ENCODE measurements around the gene FAM163A.

Gene FAM163A

GRCh38 chr1:179743679-179744400 lies 749 bp downstream of the FAM163A start:
- Mint-ChIP-seq H3K27ac (no peak overlapping the region), H3K4me1 (peaks cover 8% of the 10 kb centered on the region), H3K36me3 (no peaks in the 10 kb centered on the region), H3K4me3 (no peak overlapping the region), H3K9me3 (no peaks in the 10 kb centered on the region)
- DNase-seq (ENCODE audit: low spot score in 2 of 2) (no peak), ATAC-seq (peak; percentile 5)

GRCh38 chr1:179744401-179745130 lies 1.5 kb downstream of the FAM163A start:
- H3K4me1 Mint-ChIP-seq, result peaks cover 8% of the 10 kb centered on the region
- H3K4me3 Mint-ChIP-seq, result no peak overlapping the region
- no peaks in the 10 kb centered on the region for H3K9me3 Mint-ChIP-seq
- no peak overlapping the region for H3K27ac Mint-ChIP-seq
- no peaks in the 10 kb centered on the region for H3K36me3 Mint-ChIP-seq
- ATAC-seq, result no peak
- DNase-seq (ENCODE audit: low spot score in 2 of 2), result no peak

GRCh38 chr1:179745131-179745611 lies 2.1 kb downstream of the FAM163A start:
- no peak overlapping the region for H3K4me3 Mint-ChIP-seq
- no peak overlapping the region for H3K27ac Mint-ChIP-seq
- H3K36me3 Mint-ChIP-seq, result no peaks in the 10 kb centered on the region
- DNase-seq (ENCODE audit: low spot score in 2 of 2) (no peak), ATAC-seq (no peak)
- peaks cover 8% of the 10 kb centered on the region for H3K4me1 Mint-ChIP-seq
- no peaks in the 10 kb centered on the region for H3K9me3 Mint-ChIP-seq

- Mint-ChIP-seq H3K4me3 (no peak overlapping the region), H3K36me3 (no peaks in the 10 kb centered on the region), H3K9me3 (no peaks in the 10 kb centered on the region), H3K4me1 (peaks cover 8% of the 10 kb centered on the region), H3K27ac (no peak overlapping the region)
- ATAC-seq (no peak), DNase-seq (ENCODE audit: low spot score in 2 of 2) (no peak)
These were observed 2.7 kb downstream of the FAM163A start for GRCh38 chr1:179745743-179746142.

- H3K36me3 Mint-ChIP-seq, result no peaks in the 10 kb centered on the region
- H3K4me3 Mint-ChIP-seq, result no peak overlapping the region
- peaks cover 3% of the 10 kb centered on the region for H3K4me1 Mint-ChIP-seq
- no peak for ATAC-seq
- peaks cover 6% of the 10 kb centered on the region for H3K9me3 Mint-ChIP-seq
- DNase-seq (ENCODE audit: low spot score in 2 of 2), result no peak
- no peak overlapping the region for H3K27ac Mint-ChIP-seq
These were observed 4.5 kb downstream of the FAM163A start for GRCh38 chr1:179747611-179748010.

- ATAC-seq, result no peak
- H3K9me3 Mint-ChIP-seq, result peaks cover 6% of the 10 kb centered on the region
These were observed 5.7 kb downstream of the FAM163A start for GRCh38 chr1:179748772-179749171.

GRCh38 chr1:179750630-179751029 lies 7.5 kb downstream of the FAM163A start:
- ATAC-seq (no peak), DNase-seq (ENCODE audit: low spot score in 2 of 2) (no peak)
- Mint-ChIP-seq H3K9me3 (peaks cover 6% of the 10 kb centered on the region), H3K4me3 (no peak overlapping the region), H3K36me3 (no peaks in the 10 kb centered on the region), H3K27ac (no peak overlapping the region), H3K4me1 (no peaks in the 10 kb centered on the region)

More at GRCh38 chr1:179748772-179749171, 5.7 kb downstream of the FAM163A start:
- H3K36me3 Mint-ChIP-seq, result no peaks in the 10 kb centered on the region
- H3K27ac Mint-ChIP-seq, result no peak overlapping the region
- DNase-seq (ENCODE audit: low spot score in 2 of 2), result no peak
- H3K4me1 Mint-ChIP-seq, result no peaks in the 10 kb centered on the region
- no peak overlapping the region for H3K4me3 Mint-ChIP-seq

- H3K4me1 Mint-ChIP-seq, result no peaks in the 10 kb centered on the region
- H3K27ac Mint-ChIP-seq, result no peak overlapping the region
- H3K36me3 Mint-ChIP-seq, result no peaks in the 10 kb centered on the region
These were observed 10.0 kb downstream of the FAM163A start for GRCh38 chr1:179753061-179753460.

GRCh38 chr1:179754041-179754624 lies 11.0 kb downstream of the FAM163A start:
- Mint-ChIP-seq H3K4me1 (no peaks in the 10 kb centered on the region), H3K9me3 (peaks cover 6% of the 10 kb centered on the region), H3K36me3 (no peaks in the 10 kb centered on the region), H3K27ac (no peak overlapping the region), H3K4me3 (no peak overlapping the region)
- DNase-seq (ENCODE audit: low spot score in 2 of 2) (no peak), ATAC-seq (no peak)

More at GRCh38 chr1:179753061-179753460, 10.0 kb downstream of the FAM163A start:
- H3K4me3 Mint-ChIP-seq, result no peak overlapping the region
- DNase-seq (ENCODE audit: low spot score in 2 of 2) (no peak), ATAC-seq (no peak)
- H3K9me3 Mint-ChIP-seq, result peaks cover 6% of the 10 kb centered on the region

- DNase-seq (ENCODE audit: low spot score in 2 of 2) (no peak), ATAC-seq (no peak)
- H3K27ac Mint-ChIP-seq, result no peak overlapping the region
- no peak overlapping the region for H3K4me3 Mint-ChIP-seq
- H3K9me3 Mint-ChIP-seq, result no peaks in the 10 kb centered on the region
- H3K4me1 Mint-ChIP-seq, result no peaks in the 10 kb centered on the region
- H3K36me3 Mint-ChIP-seq, result no peaks in the 10 kb centered on the region
These were observed 14.8 kb downstream of the FAM163A start for GRCh38 chr1:179757933-179758332.

- no peak overlapping the region for H3K4me3 Mint-ChIP-seq
- H3K4me1 Mint-ChIP-seq, result no peaks in the 10 kb centered on the region
- DNase-seq (ENCODE audit: low spot score in 2 of 2), result no peak
- H3K27ac Mint-ChIP-seq, result no peak overlapping the region
- ATAC-seq, result no peak
- no peaks in the 10 kb centered on the region for H3K36me3 Mint-ChIP-seq
- H3K9me3 Mint-ChIP-seq, result no peaks in the 10 kb centered on the region
These were observed 17.4 kb downstream of the FAM163A start for GRCh38 chr1:179760521-179760920.

- no peak overlapping the region for H3K4me3 Mint-ChIP-seq
- no peak for DNase-seq (ENCODE audit: low spot score in 2 of 2)
- no peak for ATAC-seq
- H3K36me3 Mint-ChIP-seq, result no peaks in the 10 kb centered on the region
- H3K9me3 Mint-ChIP-seq, result no peaks in the 10 kb centered on the region
- H3K4me1 Mint-ChIP-seq, result no peaks in the 10 kb centered on the region
- no peak overlapping the region for H3K27ac Mint-ChIP-seq
These were observed 18.2 kb downstream of the FAM163A start for GRCh38 chr1:179761296-179761695.

- ATAC-seq, result no peak
- Mint-ChIP-seq H3K27ac (no peak overlapping the region), H3K9me3 (no peaks in the 10 kb centered on the region), H3K36me3 (no peaks in the 10 kb centered on the region), H3K4me1 (no peaks in the 10 kb centered on the region), H3K4me3 (no peak overlapping the region)
- no peak for DNase-seq (ENCODE audit: low spot score in 2 of 2)
These were observed 19.0 kb downstream of the FAM163A start for GRCh38 chr1:179761846-179762640.

- Mint-ChIP-seq H3K9me3 (no peaks in the 10 kb centered on the region), H3K27ac (no peak overlapping the region), H3K4me3 (no peak overlapping the region), H3K4me1 (no peaks in the 10 kb centered on the region), H3K36me3 (no peaks in the 10 kb centered on the region)
- no peak for ATAC-seq
- DNase-seq (ENCODE audit: low spot score in 2 of 2), result no peak
These were observed 24.1 kb downstream of the FAM163A start for GRCh38 chr1:179767177-179767581.

- Mint-ChIP-seq H3K36me3 (no peaks in the 10 kb centered on the region), H3K4me1 (no peaks in the 10 kb centered on the region), H3K27ac (no peak overlapping the region), H3K9me3 (no peaks in the 10 kb centered on the region), H3K4me3 (no peak overlapping the region)
- ATAC-seq, result no peak
- DNase-seq (ENCODE audit: low spot score in 2 of 2), result no peak
These were observed 24.9 kb downstream of the FAM163A start for GRCh38 chr1:179767996-179768395.

Measured in stimulated activated effector memory CD8-positive, alpha-beta T cell treated with anti-CD3 and anti-CD28 coated beads, Interleukin-12 subunit alpha, Interleukin-12 subunit beta, amount 100 ng/mL, for 72 hours (primary cell).